NCI-H748 treated with DMSO at 0.1 percent for 48 hours (cell line): ENCODE results near the gene PTPRF.

Experiments
- DNase-seq: peaks from one replicate; lab custom pipeline; 2025; lab: John Stamatoyannopoulos, UW

Gene PTPRF

GRCh38 chr1:43513471-43514173 lies 17.1 kb upstream of the PTPRF start:
- DNase-seq: no peak

GRCh38 chr1:43518935-43519686 lies 11.6 kb upstream of the PTPRF start:
- no peak for DNase-seq

GRCh38 chr1:43520100-43520778 lies 10.4 kb upstream of the PTPRF start:
- no peak for DNase-seq

GRCh38 chr1:43521078-43521477 lies 9.6 kb upstream of the PTPRF start:
- DNase-seq: no peak

GRCh38 chr1:43521756-43522155 lies 8.9 kb upstream of the PTPRF start:
- DNase-seq: no peak

GRCh38 chr1:43522431-43522775 lies 8.3 kb upstream of the PTPRF start:
- DNase-seq: no peak

- DNase-seq: no peak
Measured at GRCh38 chr1:43522776-43523480, 7.8 kb upstream of the PTPRF start.

- DNase-seq: no peak
Measured at GRCh38 chr1:43524804-43525203, 5.9 kb upstream of the PTPRF start.

GRCh38 chr1:43526002-43526401 lies 4.7 kb upstream of the PTPRF start:
- no peak for DNase-seq

GRCh38 chr1:43527111-43527878 lies 3.4 kb upstream of the PTPRF start:
- DNase-seq: no peak

GRCh38 chr1:43529206-43529731 lies 1.4 kb upstream of the PTPRF start:
- DNase-seq: peak; percentile 100

GRCh38 chr1:43531107-43531905 lies 623 bp downstream of the PTPRF start:
- DNase-seq: peak; percentile 83

- peak; percentile 55 for DNase-seq
Measured at GRCh38 chr1:43531906-43532584, 1.4 kb downstream of the PTPRF start.

GRCh38 chr1:43532716-43533115 lies 2.0 kb downstream of the PTPRF start:
- no peak for DNase-seq

GRCh38 chr1:43533584-43533983 lies 2.9 kb downstream of the PTPRF start:
- DNase-seq: no peak

GRCh38 chr1:43534256-43534655 lies 3.6 kb downstream of the PTPRF start:
- DNase-seq: no peak

GRCh38 chr1:43536196-43536863 lies 5.6 kb downstream of the PTPRF start:
- DNase-seq: no peak

GRCh38 chr1:43536864-43537358 lies 6.2 kb downstream of the PTPRF start:
- no peak for DNase-seq

- no peak for DNase-seq
Measured at GRCh38 chr1:43537423-43538142, 6.9 kb downstream of the PTPRF start.
